Common myeloid progenitor, CD34-positive (primary cell): Measurements from ENCODE around the gene PCYT1A.

Experiments used
- CTCF ChIA-PET: fragments of 350-600 bp; sonication (Branson Sonifier 250); formaldehyde crosslinking; loops from one replicate; lab custom pipeline; 2021; ENCODE audit warnings: antibody characterized with exemption; lab: Charles Lee
- POLR2A ChIA-PET: fragments of 350-600 bp; sonication (Branson Sonifier 250); formaldehyde crosslinking; loops from one replicate; lab custom pipeline; 2021; ENCODE audit warnings: antibody characterized with exemption; lab: Charles Lee
- DNase-seq, 3 donors: peaks; one replicate each; pipeline versions ENCODE4 v3.0.0 to v3.0.0-alpha.2; 2013
- H3K27ac ChIP-seq, 2 experiments: 1 replicate in 1 of 2; 2 replicates in 1 of 2; pipeline ENCODE4 v1.7.0; 2013; ENCODE audit warnings: inconsistent platforms in 2 of 2, low read length in 2 of 2, mild to moderate bottlenecking in 2 of 2, low read depth in 1 of 2, moderate library complexity in 1 of 2; ENCODE audit not compliant: severe bottlenecking in 2 of 2, insufficient read depth in 1 of 2, poor library complexity in 1 of 2
- H3K27me3 ChIP-seq, 5 experiments: replicated peaks in 2 of 5; 1 replicate in 3 of 5; 2 replicates in 2 of 5; pipeline versions ENCODE4 v1.6.1 to v1.7.0; 2013; ENCODE audit warnings: low read length in 4 of 5, mild to moderate bottlenecking in 2 of 5, moderate library complexity in 2 of 5, inconsistent platforms in 1 of 5; ENCODE audit not compliant: insufficient read depth in 5 of 5, control insufficient read depth in 4 of 5
- H3K36me3 ChIP-seq, 4 experiments: 1 replicate in 2 of 4; 2 replicates in 2 of 4; pipeline versions ENCODE4 v1.6.1 to v1.7.0; 2013; ENCODE audit warnings: low read length in 3 of 4, control low read depth in 1 of 4, mild to moderate bottlenecking in 1 of 4; ENCODE audit not compliant: control insufficient read depth in 4 of 4, insufficient read depth in 4 of 4
- H3K4me1 ChIP-seq, 4 experiments: 1 replicate in 3 of 4; 2 replicates in 1 of 4; pipeline versions ENCODE4 v1.6.1 to v1.7.1; 2013; ENCODE audit warnings: low read length in 3 of 4, mild to moderate bottlenecking in 3 of 4, control low read depth in 1 of 4, inconsistent platforms in 1 of 4, moderate library complexity in 1 of 4; ENCODE audit not compliant: control insufficient read depth in 4 of 4, insufficient read depth in 4 of 4; ENCODE audit errors: control extremely low read depth in 1 of 4
- H3K4me3 ChIP-seq, 7 experiments: 1 replicate in 4 of 7; 2 replicates in 3 of 7; pipeline versions ENCODE4 v1.5.1 to v1.7.0; 2013; ENCODE audit warnings: mild to moderate bottlenecking in 7 of 7, low read length in 6 of 7, moderate library complexity in 6 of 7, inconsistent platforms in 2 of 7, low read depth in 2 of 7, control low read depth in 1 of 7; ENCODE audit not compliant: insufficient read depth in 4 of 7, control insufficient read depth in 1 of 7; ENCODE audit errors: extremely low read depth in 1 of 7
- H3K9me3 ChIP-seq, 5 experiments: 1 replicate in 4 of 5; 2 replicates in 1 of 5; pipeline versions ENCODE4 v1.6.1 to v1.7.1; 2013; ENCODE audit warnings: low read length in 4 of 5, mild to moderate bottlenecking in 2 of 5, inconsistent platforms in 1 of 5, low read depth in 1 of 5, moderate library complexity in 1 of 5; ENCODE audit not compliant: control insufficient read depth in 4 of 5, insufficient read depth in 2 of 5; ENCODE audit errors: control extremely low read depth in 1 of 5
- WGBS: methylation state at CpG from one replicate; pipeline ENCODE4 v1.1.5; 2013; ENCODE audit not compliant: insufficient coverage; 5-methylcytosine and 5-hydroxymethylcytosine counted together

PCYT1A gene

GRCh38 chr3:196218155-196218712 lies 69.3 kb downstream of the PCYT1A start:
- H3K27me3 ChIP-seq, result no peaks in the 10 kb centered on the region
- H3K4me1 ChIP-seq, result peaks cover 0 to 21% (median 16%) of the 10 kb centered on the region in 4 experiments
- ChIA-PET CTCF (no interaction called here), POLR2A (no interaction called here)
- H3K27ac ChIP-seq, result no peak overlapping the region
- no peak for DNase-seq
- H3K9me3 ChIP-seq, result no peaks in the 10 kb centered on the region
- no peaks in the 10 kb centered on the region for H3K36me3 ChIP-seq
- 94% methylated on average over 13 of the region's 13 CpGs for WGBS
- no peak overlapping the region for H3K4me3 ChIP-seq

GRCh38 chr3:196217307-196218154 lies 70.0 kb downstream of the PCYT1A start:
- DNase-seq, result no peak
- Histone ChIP-seq H3K4me3 (no peak overlapping the region), H3K4me1 (peaks cover 0 to 21% (median 16%) of the 10 kb centered on the region in 4 experiments), H3K27ac (no peak overlapping the region), H3K36me3 (no peaks in the 10 kb centered on the region), H3K9me3 (no peaks in the 10 kb centered on the region), H3K27me3 (no peaks in the 10 kb centered on the region)
- ChIA-PET POLR2A (no interaction called here), CTCF (no interaction called here)
- WGBS, result 97% methylated on average over 12 of the region's 12 CpGs

GRCh38 chr3:196216681-196217211 lies 70.8 kb downstream of the PCYT1A start:
- Histone ChIP-seq H3K4me1 (peaks cover 0 to 21% (median 16%) of the 10 kb centered on the region in 4 experiments), H3K9me3 (no peaks in the 10 kb centered on the region), H3K4me3 (no peak overlapping the region), H3K27me3 (no peaks in the 10 kb centered on the region), H3K36me3 (no peaks in the 10 kb centered on the region), H3K27ac (no peak overlapping the region)
- 89% methylated on average over 18 of the region's 25 CpGs for WGBS
- no peak for DNase-seq
- ChIA-PET POLR2A (no interaction called here), CTCF (no interaction called here)

- POLR2A ChIA-PET, result no interaction called here
- H3K36me3 ChIP-seq, result no peaks in the 10 kb centered on the region
- no peaks in the 10 kb centered on the region for H3K27me3 ChIP-seq
- CTCF ChIA-PET, result no interaction called here
- 84% methylated on average over 12 of the region's 15 CpGs for WGBS
- DNase-seq, result no peak
- H3K9me3 ChIP-seq, result no peaks in the 10 kb centered on the region
- peaks cover 0 to 21% (median 16%) of the 10 kb centered on the region in 4 experiments for H3K4me1 ChIP-seq
- H3K27ac ChIP-seq, result no peak within 1 kb of the TSS
- no peak within 1 kb of the TSS for H3K4me3 ChIP-seq
These were observed 71.4 kb downstream of the PCYT1A start, which contains the start of gene SLC51A for GRCh38 chr3:196216089-196216564. TSS of gene SLC51A (plus strand) at chr3:196216534. CDS start at chr3:196216713, 179 bp downstream.

GRCh38 chr3:196215493-196216020 lies 72.0 kb downstream of the PCYT1A start:
- 74% methylated on average over 9 of the region's 10 CpGs for WGBS
- Histone ChIP-seq H3K27ac (no peak overlapping the region), H3K36me3 (no peaks in the 10 kb centered on the region), H3K4me1 (peaks cover 0 to 20% (median 13%) of the 10 kb centered on the region in 4 experiments), H3K4me3 (no peak overlapping the region), H3K27me3 (no peaks in the 10 kb centered on the region), H3K9me3 (no peaks in the 10 kb centered on the region)
- ChIA-PET POLR2A (no interaction called here), CTCF (no interaction called here)
- peak in 1 of 3 donors; percentile 32 for DNase-seq

- 93% methylated on average over 12 of the region's 16 CpGs for WGBS
- no peak for DNase-seq
- peaks cover 0 to 16% (median 10%) of the 10 kb centered on the region in 4 experiments for H3K4me1 ChIP-seq
- no peak overlapping the region for H3K27ac ChIP-seq
- no peaks in the 10 kb centered on the region for H3K27me3 ChIP-seq
- H3K4me3 ChIP-seq, result no peak overlapping the region
- H3K36me3 ChIP-seq, result no peaks in the 10 kb centered on the region
- H3K9me3 ChIP-seq, result no peaks in the 10 kb centered on the region
- CTCF ChIA-PET, result no interaction called here
- POLR2A ChIA-PET, result no interaction called here
These were observed 72.6 kb downstream of the PCYT1A start for GRCh38 chr3:196214783-196215441.
